K562 (cell line): ENCODE measurements around the gene IBA57. TPM values are rescaled to one million over a fixed set of nuclear protein-coding genes. Genes with fewer than 3 reads are reported as not detected.

Experiments
- BACH1 ChIP-seq: fragments of 200-800 bp; sonication (Bioruptor generic); IDR thresholded peaks from 2 replicates; pipeline ENCODE4 v1.6.1; 2016; ENCODE audit warnings: missing genetic modification characterization, missing compliant biosample characterization
- CTBP1 ChIP-seq: fragments of 450-650 bp; IDR thresholded peaks from 2 replicates; pipeline ENCODE4 v1.6.1; 2016; ENCODE audit warnings: borderline replicate concordance
- FOXA3 ChIP-seq, 2 experiments: fragments of 450-650 bp in 1 of 2; sonication (generic) in 1 of 2; formaldehyde crosslinking; IDR thresholded peaks in 1 of 2; conservative IDR thresholded peaks in 1 of 2; 2 replicates each; pipeline versions ENCODE4 v1.4.0 to v1.8.0; 2020 to 2022; ENCODE audit warnings: mild to moderate bottlenecking in 2 of 2, missing genetic modification reagents in 1 of 2
- HSF4 ChIP-seq: fragments of 250-450 bp; sonication (Bioruptor Pico); IDR thresholded peaks from 2 replicates; pipeline ENCODE4 v2.1.2; 2022; ENCODE audit warnings: mild to moderate bottlenecking, moderate library complexity, borderline replicate concordance
- NFIC ChIP-seq: fragments of 450-650 bp; IDR thresholded peaks from 2 replicates; pipeline ENCODE4 v1.6.1; 2017; ENCODE audit warnings: mild to moderate bottlenecking, inconsistent platforms
- OTX1 ChIP-seq: fragments of 450-650 bp; formaldehyde crosslinking; IDR thresholded peaks from 2 replicates; pipeline ENCODE4 v1.4.0; 2022; ENCODE audit warnings: mild to moderate bottlenecking
- POLR2A ChIP-seq: fragments of 450-650 bp; conservative IDR thresholded peaks from 2 replicates; pipeline ENCODE4 v1.6.1; 2016
- PPARD ChIP-seq: fragments of 250-450 bp; sonication (Bioruptor Pico); IDR thresholded peaks from 2 replicates; pipeline ENCODE4 v1.8.0; 2022; ENCODE audit warnings: inconsistent platforms, mild to moderate bottlenecking, moderate library complexity
- SLC30A9 ChIP-seq: fragments of 250-450 bp; sonication (Bioruptor Pico); IDR thresholded peaks from 2 replicates; pipeline ENCODE4 v1.8.0; 2022; ENCODE audit warnings: mild to moderate bottlenecking, moderate library complexity
- TAF1 ChIP-seq: IDR thresholded peaks from 2 replicates; pipeline ENCODE4 v1.6.1; 2011; ENCODE audit warnings: mild to moderate bottlenecking, low read length, moderate library complexity; ENCODE audit not compliant: insufficient read depth, control insufficient read depth, severe bottlenecking; ENCODE audit errors: extremely low read depth
- TCF7L2 ChIP-seq: fragments of 150-350 bp; IDR thresholded peaks from 2 replicates; pipeline ENCODE4 v1.6.1; 2016; ENCODE audit warnings: low read depth, mild to moderate bottlenecking, low read length, moderate library complexity
- YBX1 ChIP-seq: fragments of 450-650 bp; IDR thresholded peaks from 2 replicates; pipeline ENCODE4 v1.7.1; 2016; ENCODE audit warnings: mild to moderate bottlenecking
- polyA plus RNA-seq, 8 experiments: library from polyadenylated mRNA; depleted of rRNA in 4 of 8; stranded (reverse) in 5 of 8; unstranded in 3 of 8; fragments of >200 nt; fragmentation: Nextera tagmentation in 2 of 8; fragmentation: Illumina TruSeq in 1 of 8; extraction: Ambion mirVana in 2 of 8; extraction: Trizol in 1 of 8; gene quantifications; 2 replicates each; pipeline versions ENCODE4 v1.2.1 to v1.2.3, GENCODE V29; 2011 to 2014; ENCODE audit warnings: inconsistent platforms in 1 of 8, missing spikeins in 1 of 8
- total RNA-seq, 7 experiments: library from RNA; depleted of rRNA in 6 of 7; stranded (reverse); fragments of >200 nt in 6 of 7; fragmentation: Illumina TruSeq in 2 of 7; extraction: Trizol in 2 of 7; gene quantifications; 2 replicates each; pipeline versions ENCODE4 v1.2.1 to v1.2.3, GENCODE V29; 2011 to 2021; ENCODE audit warnings: low replicate concordance in 1 of 7
- TF ChIP-seq, protein P1 (sequence below): fragments of 450-650 bp; IDR thresholded peaks from 2 replicates; pipeline ENCODE4 v1.6.1; 2018; ENCODE audit not compliant: partially characterized antibody

IBA57 gene
- total and polyA plus RNA-seq, 9 of the 15 experiments (the other 6 are each of a cell fraction or from before 2014, with no cell fraction given), result 0.77 to 15.5 (median 2.7) TPM

GRCh38 chr1:228139406-228139930 lies 26.1 kb upstream of the IBA57 start (continued):
- TF ChIP-seq, protein P1, sequence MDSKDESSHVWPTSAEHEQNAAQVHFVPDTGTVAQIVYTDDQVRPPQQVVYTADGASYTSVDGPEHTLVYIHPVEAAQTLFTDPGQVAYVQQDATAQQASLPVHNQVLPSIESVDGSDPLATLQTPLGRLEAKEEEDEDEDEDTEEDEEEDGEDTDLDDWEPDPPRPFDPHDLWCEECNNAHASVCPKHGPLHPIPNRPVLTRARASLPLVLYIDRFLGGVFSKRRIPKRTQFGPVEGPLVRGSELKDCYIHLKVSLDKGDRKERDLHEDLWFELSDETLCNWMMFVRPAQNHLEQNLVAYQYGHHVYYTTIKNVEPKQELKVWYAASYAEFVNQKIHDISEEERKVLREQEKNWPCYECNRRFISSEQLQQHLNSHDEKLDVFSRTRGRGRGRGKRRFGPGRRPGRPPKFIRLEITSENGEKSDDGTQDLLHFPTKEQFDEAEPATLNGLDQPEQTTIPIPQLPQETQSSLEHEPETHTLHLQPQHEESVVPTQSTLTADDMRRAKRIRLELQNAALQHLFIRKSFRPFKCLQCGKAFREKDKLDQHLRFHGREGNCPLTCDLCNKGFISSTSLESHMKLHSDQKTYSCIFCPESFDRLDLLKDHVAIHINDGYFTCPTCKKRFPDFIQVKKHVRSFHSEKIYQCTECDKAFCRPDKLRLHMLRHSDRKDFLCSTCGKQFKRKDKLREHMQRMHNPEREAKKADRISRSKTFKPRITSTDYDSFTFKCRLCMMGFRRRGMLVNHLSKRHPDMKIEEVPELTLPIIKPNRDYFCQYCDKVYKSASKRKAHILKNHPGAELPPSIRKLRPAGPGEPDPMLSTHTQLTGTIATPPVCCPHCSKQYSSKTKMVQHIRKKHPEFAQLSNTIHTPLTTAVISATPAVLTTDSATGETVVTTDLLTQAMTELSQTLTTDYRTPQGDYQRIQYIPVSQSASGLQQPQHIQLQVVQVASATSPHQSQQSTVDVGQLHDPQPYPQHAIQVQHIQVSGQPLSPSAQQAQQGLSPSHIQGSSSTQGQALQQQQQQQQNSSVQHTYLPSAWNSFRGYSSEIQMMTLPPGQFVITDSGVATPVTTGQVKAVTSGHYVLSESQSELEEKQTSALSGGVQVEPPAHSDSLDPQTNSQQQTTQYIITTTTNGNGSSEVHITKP, result peak; percentile 29
- peak; percentile 36; the same call in 1 of the 2 replicates for TF ChIP-seq NFIC
- TF ChIP-seq TCF7L2, result peak; percentile 70
- TF ChIP-seq HSF4 (CRISPR knock-in tag), result no peak
- TF ChIP-seq POLR2A, result peak; percentile 84
- no peak for TF ChIP-seq PPARD (CRISPR knock-in tag)
- peak in 1 of 2 experiments; percentile 38; a peak in 1 of 4 replicates for TF ChIP-seq FOXA3 (CRISPR knock-in tag; conservative IDR thresholded peaks at IDR 0.05 in 1 of 2, IDR thresholded peaks at IDR 0.05 in 1 of 2)
- no peak for TF ChIP-seq OTX1
- no peak for TF ChIP-seq SLC30A9
- TF ChIP-seq BACH1 (tag), result no peak
- no peak for TF ChIP-seq CTBP1
- TF ChIP-seq TAF1, result peak; percentile 55
- TF ChIP-seq YBX1, result no peak
